Tibial nerve (tissue), 3 donors: ENCODE results near the gene RBL2.

Source experiments
- EP300 ChIP-seq, 2 donors: sonication (generic); formaldehyde crosslinking; IDR thresholded peaks; one replicate each; pipeline ENCODE4 v1.6.1; 2017; ENCODE audit warnings: antibody characterized with exemption in 2 of 2, mild to moderate bottlenecking in 1 of 2
- POLR2A ChIP-seq, 2 donors: fragments of 450-650 bp; IDR thresholded peaks; one replicate each; pipeline ENCODE4 v1.6.1; 2017; ENCODE audit warnings: antibody characterized with exemption in 2 of 2, mild to moderate bottlenecking in 2 of 2, moderate library complexity in 2 of 2

GRCh38 chr16:53501216-53501859 lies 67.1 kb downstream of the RBL2 start:
- TF ChIP-seq EP300 (IDR thresholded peaks at IDR 0.05), result no peak
- TF ChIP-seq POLR2A (IDR thresholded peaks at IDR 0.05), result no peak
